ENCODE results near the gene HLA-C. TPM values are rescaled to one million over a fixed set of nuclear protein-coding genes. Genes with fewer than 3 reads are reported as not detected.

HLA-C gene
- total and polyA plus RNA-seq, 9 of the 15 experiments (the other 6 are each of a cell fraction or from before 2014, with no cell fraction given) = 0.23 to 4.9 (median 1.2) TPM

GRCh38 chr6:31270788-31271640 lies 878 bp downstream of the HLA-C start (continued):
- no peak for TF ChIP-seq ILK (tag; IDR thresholded peaks at IDR 0.05; ENCODE audit: borderline replicate concordance, low read depth)

GRCh38 chr6:31268836-31269235 lies 3.1 kb downstream of the HLA-C start:
- no TSS peak for BruUV-seq (replicated peaks)
- CTCF ChIA-PET (ENCODE audit: low intra/inter-chr PET ratio) = no interaction called here

More at GRCh38 chr6:31268836-31269235, 3.1 kb downstream of the HLA-C start:
- H3K27me3 ChIP-seq (ENCODE audit: control insufficient read depth in 2 of 2, insufficient read depth in 2 of 2, low read length in 2 of 2) = peaks cover 0 to 16% of the 10 kb centered on the region in 2 experiments; a peak in 3 of 5 replicates
- no peak overlapping the region for H3K4me2 ChIP-seq (ENCODE audit: insufficient read depth, low read length)
- DNase-seq (ENCODE audit: extremely low read depth in 1 of 4, low spot score in 3 of 4) = no peak
- H3K4me1 ChIP-seq (replicated peaks in 1 of 2; ENCODE audit: control insufficient read depth in 2 of 2, insufficient read depth in 2 of 2, low read length in 2 of 2) = peaks cover 0 to 10% of the 10 kb centered on the region in 2 experiments; a peak in 2 of 5 replicates
- in situ Hi-C loops (cut with MboI) (loop anchor here (5.0 kb wide), 1 partner anchor 83 kb away; no protein-coding TSS in a partner anchor), intact Hi-C loops (cut with micrococcal nuclease) (no loop called here)
- no peak overlapping the region for H3K9ac ChIP-seq (ENCODE audit: insufficient read depth in 1 of 2, low read depth in 2 of 2, low read length in 2 of 2)
- no peaks in the 10 kb centered on the region for H3K36me3 ChIP-seq (ENCODE audit: control insufficient read depth, insufficient read depth, low read length)
- H3K9me3 ChIP-seq (replicated peaks; ENCODE audit: control insufficient read depth, insufficient read depth, low read depth, low read length) = no peaks in the 10 kb centered on the region
- H3K9me1 ChIP-seq (ENCODE audit: control insufficient read depth, insufficient read depth, low read length) = no peaks in the 10 kb centered on the region
- TF ChIP-seq SPI1 (IDR thresholded peaks at IDR 0.05; ENCODE audit: borderline replicate concordance, low read depth, low read length) (no peak), FOS (IDR thresholded peaks at IDR 0.05; ENCODE audit: extremely low read depth, insufficient read length) (no peak), NELFE (IDR thresholded peaks at IDR 0.05; ENCODE audit: insufficient read depth, insufficient read length) (no peak), ZNF133 (CRISPR knock-in tag; IDR thresholded peaks at IDR 0.05) (no peak), ZZZ3 (IDR thresholded peaks at IDR 0.05) (no peak), BRF1 (IDR thresholded peaks at IDR 0.05; ENCODE audit: borderline replicate concordance, extremely low read depth, insufficient read length) (no peak), PRMT5 (CRISPR knock-in tag; IDR thresholded peaks at IDR 0.05) (no peak), MCM3 (IDR thresholded peaks at IDR 0.05) (no peak), FOXP1 (CRISPR knock-in tag; IDR thresholded peaks at IDR 0.05) (no peak), SIN3A (IDR thresholded peaks at IDR 0.05; ENCODE audit: borderline replicate concordance in 2 of 2, control insufficient read depth in 1 of 2, low read depth in 2 of 2, low read length in 2 of 2) (no peak), TCF7L2 (IDR thresholded peaks at IDR 0.05; ENCODE audit: low read depth, low read length) (no peak), ILF3 (IDR thresholded peaks at IDR 0.05; ENCODE audit: borderline replicate concordance) (no peak), FUS (optimal IDR thresholded peaks at IDR 0.05; ENCODE audit: low read depth, low read length) (no peak), ETV6 (IDR thresholded peaks at IDR 0.05; ENCODE audit: borderline replicate concordance in 1 of 2, low read depth in 2 of 2, low read length in 1 of 2) (no peak), ETV6 (CRISPR knock-in tag; IDR thresholded peaks at IDR 0.05; ENCODE audit: borderline replicate concordance) (no peak)
- no peak overlapping the region for H3K27ac ChIP-seq (ENCODE audit: extremely low read depth, low read depth, low read length)
- POLR2A ChIA-PET = interaction anchor here (0.6 to 1.5 kb wide), 2 partner anchors 37 to 85 kb away, joined by 3 to 6 read pairs; no protein-coding TSS in a partner anchor
- no peak overlapping the region for H2AFZ ChIP-seq (ENCODE audit: low read depth, low read length)
- FAIRE-seq = no peak
- no peak for ATAC-seq
- WGBS (ENCODE audit: insufficient coverage, low coverage, missing lambda C conversion rate) = 3% methylated on average over 5 of the region's 5 CpGs
- no peak overlapping the region for H3K4me3 ChIP-seq
- no peaks in the 10 kb centered on the region for H3K79me2 ChIP-seq (ENCODE audit: control insufficient read depth, insufficient read depth, low read length)
- H4K20me1 ChIP-seq (replicated peaks; ENCODE audit: control insufficient read depth, insufficient read depth, low read length) = no peaks in the 10 kb centered on the region
